IMR-90 (cell line): ENCODE results near the gene ITIH5. TPM values are rescaled to one million over a fixed set of nuclear protein-coding genes. Genes with fewer than 3 reads are reported as not detected.
"Not testable (repeated sequence)": the region's sequence is repeated elsewhere in the genome, so short reads cannot be mapped to it uniquely, and the experiment has no call there.

ENCODE experiments used
- ATAC-seq: fragments of 200-7000 bp; cut with Tn5 transposase; 2 replicates; pipeline ENCODE4 v1.9.1; 2020; ENCODE audit warnings: low read depth, mild to moderate bottlenecking, moderate library complexity
- BruUV-seq: library from RNA; stranded (reverse); fragments of 400-500 nt; replicated peaks from 2 replicates; lab custom pipeline; 2021; lab: Mats Ljungman, UMichigan
- CTCF ChIA-PET: fragments of 300-600 bp; formaldehyde crosslinking; extraction: SDS; loops from one replicate; lab custom pipeline; 2021; ENCODE audit warnings: antibody characterized with exemption; lab: Yijun Ruan, JAX
- POLR2A ChIA-PET: fragments of 300-600 bp; sonication (Branson Sonifier 250); formaldehyde crosslinking; loops from one replicate; lab custom pipeline; 2022; ENCODE audit warnings: antibody characterized with exemption; ENCODE audit not compliant: unreplicated experiment; lab: Charles Lee
- DNase-seq: peaks from one replicate; pipeline ENCODE4 v3.0.0; 2013
- H2AFZ ChIP-seq: replicated peaks from 2 replicates; pipeline ENCODE3; 2013; ENCODE audit warnings: low read length, mild to moderate bottlenecking; ENCODE audit not compliant: poor library complexity
- H2AK5ac ChIP-seq: 2 replicates; pipeline ENCODE4 v1.6.1; 2013; ENCODE audit warnings: low read depth, low read length, inconsistent platforms
- H2AK9ac ChIP-seq: replicated peaks from 2 replicates; pipeline ENCODE3; 2013; ENCODE audit warnings: mild to moderate bottlenecking, low read depth, low read length, moderate library complexity; ENCODE audit not compliant: poor library complexity
- H2BK120ac ChIP-seq: 2 replicates; pipeline ENCODE4 v1.6.1; 2013; ENCODE audit warnings: low read depth, low read length, inconsistent platforms
- H2BK15ac ChIP-seq: 3 replicates; pipeline ENCODE4 v1.6.1; 2013; ENCODE audit warnings: low read depth, low read length, inconsistent platforms
- H2BK20ac ChIP-seq: 2 replicates; pipeline ENCODE4 v1.6.1; 2013; ENCODE audit warnings: low read depth, mild to moderate bottlenecking, inconsistent platforms, low read length, moderate library complexity
- H2BK5ac ChIP-seq: 2 replicates; pipeline ENCODE4 v1.6.1; 2013; ENCODE audit warnings: mild to moderate bottlenecking, low read depth, low read length, inconsistent platforms; ENCODE audit not compliant: poor library complexity, severe bottlenecking
- H3K14ac ChIP-seq: replicated peaks from 2 replicates; pipeline ENCODE4 v1.6.1; 2013; ENCODE audit warnings: low read depth, low read length, inconsistent platforms
- H3K18ac ChIP-seq: 2 replicates; pipeline ENCODE4 v1.6.1; 2013; ENCODE audit warnings: low read depth, low read length, control low read depth
- H3K23ac ChIP-seq: 2 replicates; pipeline ENCODE4 v1.6.1; 2013; ENCODE audit warnings: low read depth, low read length, inconsistent platforms
- H3K27ac ChIP-seq: 2 replicates; pipeline ENCODE4 v1.5.1; 2013; ENCODE audit warnings: mild to moderate bottlenecking, control low read depth, low read length; ENCODE audit not compliant: insufficient read depth
- H3K27me3 ChIP-seq: 2 replicates; pipeline ENCODE4 v1.6.1; 2013; ENCODE audit warnings: low read length; ENCODE audit not compliant: control insufficient read depth, insufficient read depth
- H3K36me3 ChIP-seq: 2 replicates; pipeline ENCODE4 v1.6.1; 2013; ENCODE audit warnings: low read length, mixed read lengths; ENCODE audit not compliant: control insufficient read depth, insufficient read depth
- H3K4ac ChIP-seq: 2 replicates; pipeline ENCODE4 v1.6.1; 2013; ENCODE audit warnings: low read depth, low read length, inconsistent platforms
- H3K4me1 ChIP-seq: 2 replicates; pipeline ENCODE4 v1.6.1; 2013; ENCODE audit warnings: low read length, mixed read lengths; ENCODE audit not compliant: control insufficient read depth, insufficient read depth
- H3K4me2 ChIP-seq: 2 replicates; pipeline ENCODE4 v1.6.1; 2013; ENCODE audit warnings: low read depth, mild to moderate bottlenecking, control low read depth, low read length, moderate library complexity
- H3K4me3 ChIP-seq: 2 replicates; pipeline ENCODE4 v1.5.1; 2013; ENCODE audit warnings: low read depth, mild to moderate bottlenecking, control low read depth, low read length, moderate library complexity; ENCODE audit not compliant: insufficient read depth
- H3K56ac ChIP-seq: 2 replicates; pipeline ENCODE4 v1.6.1; 2013; ENCODE audit warnings: low read length, inconsistent platforms; ENCODE audit not compliant: insufficient read depth; ENCODE audit errors: extremely low read depth
- H3K79me1 ChIP-seq, 2 experiments: 2 replicates each; pipeline ENCODE4 v1.6.1; 2013; ENCODE audit warnings: low read length in 2 of 2, inconsistent platforms in 1 of 2, low read depth in 1 of 2
- H3K9ac ChIP-seq: 2 replicates; pipeline ENCODE4 v1.6.1; 2013; ENCODE audit warnings: low read depth, low read length, control low read depth
- H3K9me1 ChIP-seq: 2 replicates; pipeline ENCODE4 v1.6.1; 2013; ENCODE audit warnings: low read length, inconsistent platforms; ENCODE audit not compliant: insufficient read depth
- H3K9me3 ChIP-seq: 2 replicates; pipeline ENCODE4 v1.6.1; 2013; ENCODE audit warnings: low read length; ENCODE audit not compliant: control insufficient read depth, insufficient read depth
- H4K20me1 ChIP-seq: 2 replicates; pipeline ENCODE4 v1.6.1; 2013; ENCODE audit warnings: low read length, inconsistent platforms; ENCODE audit not compliant: insufficient read depth
- H4K5ac ChIP-seq: 2 replicates; pipeline ENCODE4 v1.6.1; 2013; ENCODE audit warnings: mild to moderate bottlenecking, low read depth, low read length, control low read depth
- H4K8ac ChIP-seq, 2 experiments: 2 replicates each; pipeline ENCODE4 v1.6.1; 2013; ENCODE audit warnings: low read depth in 2 of 2, low read length in 2 of 2, control low read depth in 1 of 2, inconsistent platforms in 1 of 2
- H4K91ac ChIP-seq: 2 replicates; pipeline ENCODE4 v1.6.1; 2013; ENCODE audit warnings: low read depth, low read length, inconsistent platforms; ENCODE audit not compliant: insufficient read depth
- WGBS, 2 experiments: methylation state at CpG; one replicate each; pipeline versions ENCODE4 v1.1.5 to v1.1.7; 2013; ENCODE audit warnings: missing lambda C conversion rate in 2 of 2; ENCODE audit not compliant: insufficient read length in 1 of 2; ENCODE audit errors: extremely low coverage in 2 of 2; 5-methylcytosine and 5-hydroxymethylcytosine counted together
- dilution Hi-C: fragments of 300-500 bp; cut with HindIII; formaldehyde crosslinking; loops from one replicate; pipeline ENCODE4 v1.14.3; 2018; ENCODE audit warnings: low sequenced_read_pairs; ENCODE audit not compliant: unreplicated experiment
- in situ Hi-C: fragments of 300-500 bp; cut with MboI; formaldehyde crosslinking; loops from 3 replicates; pipeline ENCODE4 v1.14.3; 2019; ENCODE audit warnings: low sequenced_read_pairs, inconsistent platforms, mixed read lengths
- intact Hi-C: fragments of 100-400 bp; cut with micrococcal nuclease; formaldehyde crosslinking; loops from 2 replicates; pipeline ENCODE4 v1.10.0; 2022
- polyA plus RNA-seq, 3 experiments: library from polyadenylated mRNA; depleted of rRNA; stranded (reverse); fragments of >200 nt; gene quantifications; 2 replicates each; pipeline ENCODE4 v1.2.3, GENCODE V29; 2012; ENCODE audit warnings: low replicate concordance in 1 of 3
- total RNA-seq: library from RNA; depleted of rRNA; stranded (reverse); fragments of >200 nt; gene quantifications from 2 replicates; pipeline ENCODE4 v1.2.3, GENCODE V29; 2012

The ITIH5 gene
- total and polyA plus RNA-seq, 2 of the 4 experiments (the other 2 are of a cell fraction), result under 0.01 to 0.07 TPM

DNA sequence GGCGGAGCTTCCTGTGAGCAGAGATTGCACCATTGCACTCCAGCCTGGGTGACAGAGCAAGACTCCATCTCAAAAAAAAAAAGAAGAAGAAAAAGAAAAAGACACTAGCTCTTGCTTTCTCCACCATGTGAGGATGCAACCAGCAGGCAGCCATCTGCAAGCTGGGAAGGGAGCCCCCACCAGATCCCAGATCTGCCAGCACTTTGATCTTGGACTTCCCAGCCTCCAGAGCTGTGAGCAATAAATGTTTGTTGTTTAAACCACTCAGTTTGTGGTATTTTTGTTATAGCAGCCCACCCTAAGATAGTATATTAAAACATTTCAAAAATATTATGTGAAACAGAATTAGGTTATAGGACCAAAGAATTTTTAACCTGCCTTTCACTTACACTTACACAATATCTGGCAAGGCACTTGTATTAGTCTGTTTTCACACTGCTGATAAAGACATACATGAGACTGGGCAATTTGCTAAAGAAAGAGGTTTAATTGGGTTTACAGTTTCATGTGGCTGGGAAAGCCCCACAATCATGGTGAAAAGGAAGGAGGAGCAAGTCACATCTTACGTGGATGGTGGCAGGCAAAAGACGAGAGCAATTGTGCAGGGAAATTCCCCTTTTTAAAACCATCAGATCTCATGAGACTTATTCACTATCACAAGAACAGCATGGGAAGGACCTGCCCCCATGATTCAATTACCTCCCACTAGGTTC, 24.3 kb upstream of the ITIH5 start:
- H3K18ac ChIP-seq, H3K27ac ChIP-seq, H3K79me1 ChIP-seq, H4K91ac ChIP-seq, H2BK5ac ChIP-seq, BruUV-seq, H3K4ac ChIP-seq, POLR2A ChIA-PET, H3K23ac ChIP-seq, DNase-seq, H3K56ac ChIP-seq, H3K36me3 ChIP-seq, in situ Hi-C loops, H3K9ac ChIP-seq, intact Hi-C loops, H3K4me1 ChIP-seq, H2BK120ac ChIP-seq, H2AK9ac ChIP-seq, H4K5ac ChIP-seq, dilution Hi-C loops, H4K8ac ChIP-seq, H4K20me1 ChIP-seq, H2AFZ ChIP-seq, H3K9me1 ChIP-seq, ATAC-seq, H3K9me3 ChIP-seq, H3K27me3 ChIP-seq, H3K4me2 ChIP-seq, H2BK15ac ChIP-seq, CTCF ChIA-PET, H2AK5ac ChIP-seq, H3K14ac ChIP-seq, H3K4me3 ChIP-seq, H2BK20ac ChIP-seq: not testable (repeated sequence)
- no CpG with 5 or more reads among the region's 3 CpGs for WGBS, 2 experiments
